Hepatic stellate cell (primary cell): ENCODE results near the gene MVK.
A peak's percentile ranks its signal among the peaks of the same experiment; 100 is the strongest.

Experiments used
- DNase-seq: peaks from one replicate; pipeline ENCODE4 v3.0.0; 2011; ENCODE audit warnings: low spot score

The MVK gene

GRCh38 chr12:109573029-109573913 lies at the start of gene MVK, which contains the start of gene MMAB:
MVK (plus strand) TSS chr12:109573794; CDS start chr12:109574823, 1,029 bp downstream.
MMAB (minus strand) TSS chr12:109573504; CDS start chr12:109573480, 24 bp downstream.
- peak; percentile 99 for DNase-seq

GRCh38 chr12:109524466-109525278 lies 48.9 kb upstream of the MVK start:
- no peak for DNase-seq

- DNase-seq: no peak
These were observed 48.4 kb upstream of the MVK start for GRCh38 chr12:109525279-109525585.

GRCh38 chr12:109527489-109528123 lies 46.0 kb upstream of the MVK start:
- DNase-seq: no peak

- DNase-seq: no peak
These were observed 43.6 kb upstream of the MVK start for GRCh38 chr12:109529691-109530640.

GRCh38 chr12:109531411-109531810 lies 42.2 kb upstream of the MVK start:
- DNase-seq: peak; percentile 32

GRCh38 chr12:109532721-109533486 lies 40.7 kb upstream of the MVK start:
- no peak for DNase-seq

GRCh38 chr12:109533487-109533740 lies 40.2 kb upstream of the MVK start:
- no peak for DNase-seq

- no peak for DNase-seq
These were observed 39.1 kb upstream of the MVK start for GRCh38 chr12:109534456-109534855.

GRCh38 chr12:109535231-109535862 lies 38.2 kb upstream of the MVK start:
- no peak for DNase-seq

GRCh38 chr12:109535863-109536250 lies 37.7 kb upstream of the MVK start:
- no peak for DNase-seq

GRCh38 chr12:109537136-109537535 lies 36.5 kb upstream of the MVK start:
- no peak for DNase-seq

- no peak for DNase-seq
These were observed 35.3 kb upstream of the MVK start for GRCh38 chr12:109538191-109538863.

GRCh38 chr12:109539508-109539907 lies 34.1 kb upstream of the MVK start:
- peak; percentile 82 for DNase-seq

GRCh38 chr12:109540526-109541412 lies 32.8 kb upstream of the MVK start:
- DNase-seq: no peak

- DNase-seq: no peak
These were observed 32.2 kb upstream of the MVK start for GRCh38 chr12:109541413-109541726.

GRCh38 chr12:109542014-109542413 lies 31.6 kb upstream of the MVK start:
- DNase-seq: peak; percentile 45

- no peak for DNase-seq
These were observed 30.7 kb upstream of the MVK start for GRCh38 chr12:109542876-109543275.

GRCh38 chr12:109544955-109545531 lies 28.6 kb upstream of the MVK start:
- no peak for DNase-seq
